Astrocyte (in vitro differentiated cells and primary cell): ENCODE results near the gene CCDC88B. TPM values are rescaled to one million over a fixed set of nuclear protein-coding genes. Genes with fewer than 3 reads are reported as not detected.

Source experiments
- DNase-seq: peaks from one replicate; pipeline ENCODE4 v3.0.0-alpha.2; 2010; ENCODE audit warnings: low read depth
- FAIRE-seq: peaks from 2 replicates; lab custom pipeline; 2011; peaks lifted over from hg19 to GRCh38; lab: Jason Lieb, UNC
- H2AFZ ChIP-seq: 2 replicates; pipeline ENCODE4 v1.6.0; 2012; ENCODE audit warnings: low read depth, low read length, inconsistent platforms
- H3K27ac ChIP-seq: 2 replicates; pipeline ENCODE4 v1.5.1; 2011; ENCODE audit warnings: low read depth, low read length, inconsistent platforms
- H3K27me3 ChIP-seq: 2 replicates; pipeline ENCODE4 v1.6.0; 2011; ENCODE audit warnings: low read length, inconsistent platforms; ENCODE audit not compliant: insufficient read depth
- H3K36me3 ChIP-seq: 2 replicates; pipeline ENCODE4 v1.5.1; 2011; ENCODE audit warnings: low read length, inconsistent platforms; ENCODE audit not compliant: insufficient read depth
- H3K4me1 ChIP-seq: 2 replicates; pipeline ENCODE4 v1.5.1; 2011; ENCODE audit warnings: low read length, inconsistent platforms; ENCODE audit not compliant: insufficient read depth
- H3K4me2 ChIP-seq: 2 replicates; pipeline ENCODE4 v1.6.0; 2012; ENCODE audit warnings: low read length, inconsistent platforms
- H3K4me3 ChIP-seq: 2 replicates; pipeline ENCODE4 v1.5.1; 2011; ENCODE audit warnings: low read depth, mild to moderate bottlenecking, low read length, inconsistent platforms; ENCODE audit not compliant: insufficient read depth
- H3K79me2 ChIP-seq: 2 replicates; pipeline ENCODE4 v1.6.0; 2012; ENCODE audit warnings: mild to moderate bottlenecking, low read length, inconsistent platforms; ENCODE audit not compliant: insufficient read depth
- H3K9ac ChIP-seq: 2 replicates; pipeline ENCODE4 v1.6.0; 2012; ENCODE audit warnings: mild to moderate bottlenecking, low read length, inconsistent platforms
- H3K9me3 ChIP-seq: 2 replicates; pipeline ENCODE4 v1.5.1; 2012; ENCODE audit warnings: low read depth, mild to moderate bottlenecking, low read length, inconsistent platforms; ENCODE audit not compliant: insufficient read depth
- H4K20me1 ChIP-seq: 2 replicates; pipeline ENCODE4 v1.6.0; 2012; ENCODE audit warnings: low read length, inconsistent platforms; ENCODE audit not compliant: insufficient read depth
- H3K27ac Mint-ChIP-seq: one replicate; pipeline ENCODE4 v1.8.0; 2021; ENCODE audit warnings: mild to moderate bottlenecking, mixed read lengths; ENCODE audit not compliant: unreplicated experiment
- H3K27me3 Mint-ChIP-seq: one replicate; pipeline ENCODE4 v1.8.0; 2021; ENCODE audit warnings: low read depth, mixed read lengths; ENCODE audit not compliant: unreplicated experiment
- H3K36me3 Mint-ChIP-seq: one replicate; pipeline ENCODE4 v1.8.0; 2021; ENCODE audit warnings: low read depth, mixed read lengths; ENCODE audit not compliant: unreplicated experiment
- H3K4me1 Mint-ChIP-seq: one replicate; pipeline ENCODE4 v1.8.0; 2021; ENCODE audit warnings: low read depth, mixed read lengths; ENCODE audit not compliant: unreplicated experiment
- H3K4me3 Mint-ChIP-seq: one replicate; pipeline ENCODE4 v1.8.0; 2021; ENCODE audit warnings: mild to moderate bottlenecking, moderate library complexity, mixed read lengths; ENCODE audit not compliant: unreplicated experiment
- H3K9me3 Mint-ChIP-seq: one replicate; pipeline ENCODE4 v1.8.0; 2021; ENCODE audit warnings: mild to moderate bottlenecking, mixed read lengths; ENCODE audit not compliant: unreplicated experiment
- CTCF ChIP-seq: IDR thresholded peaks from 2 replicates; pipeline ENCODE4 v1.5.1; 2011; ENCODE audit warnings: low read depth, mild to moderate bottlenecking, inconsistent platforms, low read length, moderate library complexity; ENCODE audit not compliant: insufficient read depth
- EZH2 ChIP-seq: IDR thresholded peaks from 2 replicates; pipeline ENCODE4 v1.6.1; 2012; ENCODE audit warnings: mild to moderate bottlenecking, low read length, inconsistent platforms; ENCODE audit not compliant: insufficient read depth
- total RNA-seq: library from RNA; stranded (reverse); gene quantifications from 2 replicates; pipeline ENCODE4 v1.2.1, GENCODE V29; 2021

The CCDC88B gene
- total RNA-seq, 1 donor from 2014 or later = 1.2 TPM

- Mint-ChIP-seq H3K9me3 (peaks cover 4% of the 10 kb centered on the region), H3K27ac (no peak overlapping the region), H3K4me3 (no peak overlapping the region), H3K4me1 (peaks cover 7% of the 10 kb centered on the region), H3K36me3 (no peaks in the 10 kb centered on the region), H3K27me3 (peaks cover 29% of the 10 kb centered on the region)
- peaks cover 9% of the 10 kb centered on the region for H3K27me3 ChIP-seq
- no peak overlapping the region for H3K4me2 ChIP-seq
- no peak overlapping the region for H3K9ac ChIP-seq
- H4K20me1 ChIP-seq = no peaks in the 10 kb centered on the region
- peaks cover 8% of the 10 kb centered on the region for H3K4me1 ChIP-seq
- no peak for TF ChIP-seq EZH2
- TF ChIP-seq CTCF = no peak
- no peak overlapping the region for H2AFZ ChIP-seq
- no peak overlapping the region for H3K27ac ChIP-seq
- H3K79me2 ChIP-seq = no peaks in the 10 kb centered on the region
- no peak overlapping the region for H3K4me3 ChIP-seq
- no peaks in the 10 kb centered on the region for H3K36me3 ChIP-seq
- no peaks in the 10 kb centered on the region for H3K9me3 ChIP-seq
- FAIRE-seq (no peak), DNase-seq (no peak)
These were observed 50.6 kb downstream of the CCDC88B start for GRCh38 chr11:64390558-64390957.

GRCh38 chr11:64391839-64392238, 51.8 kb downstream of the CCDC88B start:
- Histone ChIP-seq H3K4me2 (no peak overlapping the region), H3K36me3 (no peaks in the 10 kb centered on the region), H3K9me3 (no peaks in the 10 kb centered on the region), H3K9ac (no peak overlapping the region), H3K4me1 (peaks cover 7% of the 10 kb centered on the region), H3K4me3 (no peak overlapping the region), H3K79me2 (no peaks in the 10 kb centered on the region), H3K27ac (no peak overlapping the region), H2AFZ (no peak overlapping the region), H4K20me1 (no peaks in the 10 kb centered on the region), H3K27me3 (peaks cover 9% of the 10 kb centered on the region)
- TF ChIP-seq CTCF (no peak), EZH2 (no peak)
- H3K9me3 Mint-ChIP-seq = peaks cover 4% of the 10 kb centered on the region
- peaks cover under 1% of the 10 kb centered on the region for H3K4me1 Mint-ChIP-seq
- no peaks in the 10 kb centered on the region for H3K36me3 Mint-ChIP-seq
- DNase-seq (no peak), FAIRE-seq (no peak)
- H3K4me3 Mint-ChIP-seq = no peak overlapping the region
- no peak overlapping the region for H3K27ac Mint-ChIP-seq
- peaks cover 29% of the 10 kb centered on the region for H3K27me3 Mint-ChIP-seq

GRCh38 chr11:64395545-64396078, 55.6 kb downstream of the CCDC88B start:
- no peak overlapping the region for H3K27ac ChIP-seq
- no peak overlapping the region for H3K4me3 ChIP-seq
- no peaks in the 10 kb centered on the region for H3K36me3 ChIP-seq
- peaks cover 2% of the 10 kb centered on the region for H3K27me3 ChIP-seq
- Mint-ChIP-seq H3K9me3 (peaks cover 4% of the 10 kb centered on the region), H3K4me1 (no peaks in the 10 kb centered on the region), H3K36me3 (no peaks in the 10 kb centered on the region), H3K27me3 (peaks cover 22% of the 10 kb centered on the region), H3K27ac (no peak overlapping the region), H3K4me3 (no peak overlapping the region)
- H3K9ac ChIP-seq = no peak overlapping the region
- no peak for FAIRE-seq
- peak overlapping the region; percentile 63 for H2AFZ ChIP-seq
- peaks cover 7% of the 10 kb centered on the region for H3K4me1 ChIP-seq
- no peak for DNase-seq
- no peaks in the 10 kb centered on the region for H3K9me3 ChIP-seq
- no peaks in the 10 kb centered on the region for H4K20me1 ChIP-seq
- TF ChIP-seq EZH2 = no peak
- TF ChIP-seq CTCF = no peak
- peak overlapping the region; percentile 65 for H3K4me2 ChIP-seq
- no peaks in the 10 kb centered on the region for H3K79me2 ChIP-seq
